HCT116 (cell line): Measurements from ENCODE around the gene SCFD1. TPM values are rescaled to one million over a fixed set of nuclear protein-coding genes. Genes with fewer than 3 reads are reported as not detected.

Experiments used
- ATAC-seq: fragments of 200-7000 bp; cut with Tn5 transposase; 2 replicates; pipeline ENCODE4 v1.9.1; 2020; ENCODE audit warnings: mild to moderate bottlenecking, moderate library complexity
- BruUV-seq: library from RNA; stranded (reverse); fragments of 400-500 nt; replicated peaks from 2 replicates; lab custom pipeline; 2021; lab: Mats Ljungman, UMichigan
- CTCF ChIA-PET: fragments of 300-600 bp; sonication (Branson Sonifier 250); formaldehyde crosslinking; loops from one replicate; lab custom pipeline; 2021; ENCODE audit warnings: antibody characterized with exemption; lab: Charles Lee
- POLR2A ChIA-PET: fragments of 300-600, 350-600 bp; sonication (Branson Sonifier 250); formaldehyde crosslinking; loops from one replicate; lab custom pipeline; 2021; ENCODE audit warnings: antibody characterized with exemption; lab: Charles Lee
- RAD21 ChIA-PET, 2 experiments: fragments of 300-600 bp; sonication (Branson Sonifier 250); formaldehyde crosslinking; loops; one replicate each; lab custom pipeline; 2023; ENCODE audit warnings: low total read pairs in 2 of 2; ENCODE audit not compliant: uncharacterized antibody in 2 of 2, unreplicated experiment in 2 of 2, low non-redundant PET in 1 of 2; lab: Charles Lee
- DNase-seq: peaks from one replicate; pipeline ENCODE4 v3.0.0-alpha.2; 2010; ENCODE audit warnings: low read depth, low spot score
- H2AFZ ChIP-seq: fragments of 200-600 bp; shearing (Covaris generic), sonication (generic); 2 replicates; pipeline ENCODE4 v1.6.1; 2017; ENCODE audit warnings: low read depth, mixed run types, mixed read lengths, antibody characterized with exemption, low read length; ENCODE audit not compliant: poor library complexity, severe bottlenecking
- H3K27ac ChIP-seq: 2 replicates; pipeline ENCODE4 v1.5.1; 2012; ENCODE audit warnings: low read depth, low read length
- H3K27me3 ChIP-seq: fragments of 200-600 bp; sonication (generic); 2 replicates; pipeline ENCODE4 v1.6.1; 2016; ENCODE audit warnings: mixed run types, low read length, mixed read lengths; ENCODE audit not compliant: insufficient read depth
- H3K36me3 ChIP-seq, 2 experiments: fragments of 200-500 bp in 1 of 2; fragments of 200-600 bp in 1 of 2; sonication (Bioruptor generic) in 1 of 2; sonication (generic) in 1 of 2; 2 replicates each; pipeline versions ENCODE4 v1.5.1 to v1.6.1; 2014 to 2016; ENCODE audit warnings: low read length in 2 of 2, inconsistent platforms in 1 of 2, mixed read lengths in 1 of 2, mixed run types in 1 of 2; ENCODE audit not compliant: insufficient read depth in 2 of 2, control insufficient read depth in 1 of 2
- H3K4me1 ChIP-seq, 2 experiments: fragments of 200-600 bp in 1 of 2; sonication (generic) in 1 of 2; 2 replicates each; pipeline versions ENCODE4 v1.5.1 to v1.6.1; 2012 to 2017; ENCODE audit warnings: low read length in 2 of 2, inconsistent platforms in 1 of 2, mild to moderate bottlenecking in 1 of 2, mixed read lengths in 1 of 2, mixed run types in 1 of 2, moderate library complexity in 1 of 2; ENCODE audit not compliant: insufficient read depth in 2 of 2, control insufficient read depth in 1 of 2
- H3K4me2 ChIP-seq: fragments of 200-600 bp; sonication (generic); 2 replicates; pipeline ENCODE4 v1.6.1; 2017; ENCODE audit warnings: mixed run types, low read length, mixed read lengths
- H3K4me3 ChIP-seq, 2 experiments: fragments of 200-600 bp in 1 of 2; sonication (generic) in 1 of 2; replicated peaks in 1 of 2; 2 replicates each; pipeline ENCODE4 v1.5.1; 2011 to 2016; ENCODE audit warnings: low read length in 2 of 2, control low read depth in 1 of 2, low read depth in 1 of 2, mild to moderate bottlenecking in 1 of 2, mixed read lengths in 1 of 2, mixed run types in 1 of 2
- H3K79me2 ChIP-seq: fragments of 200-600 bp; sonication (generic); 2 replicates; pipeline ENCODE4 v1.6.1; 2017; ENCODE audit warnings: mild to moderate bottlenecking, mixed run types, low read length, moderate library complexity, mixed read lengths; ENCODE audit not compliant: insufficient read depth
- H3K9ac ChIP-seq: fragments of 200-600 bp; sonication (generic); 2 replicates; pipeline ENCODE4 v1.6.1; 2016; ENCODE audit warnings: low read length, mixed read lengths
- H3K9me2 ChIP-seq: fragments of 200-600 bp; sonication (generic), shearing (Covaris generic); 2 replicates; pipeline ENCODE4 v1.6.1; 2017; ENCODE audit warnings: mixed run types, mild to moderate bottlenecking, moderate library complexity; ENCODE audit not compliant: insufficient read depth
- H3K9me3 ChIP-seq, 2 experiments: fragments of 200-500 bp in 1 of 2; fragments of 200-600 bp in 1 of 2; sonication (Bioruptor generic) in 1 of 2; sonication (generic) in 1 of 2; 2 replicates each; pipeline ENCODE4 v1.6.1; 2014 to 2017; ENCODE audit warnings: low read length in 2 of 2, mixed read lengths in 2 of 2, inconsistent platforms in 1 of 2, low read depth in 1 of 2, mild to moderate bottlenecking in 1 of 2, mixed run types in 1 of 2, moderate library complexity in 1 of 2; ENCODE audit not compliant: control insufficient read depth in 1 of 2, insufficient read depth in 1 of 2
- H4K20me1 ChIP-seq: fragments of 200-600 bp; sonication (generic), shearing (Covaris generic); 2 replicates; pipeline ENCODE4 v1.6.1; 2017; ENCODE audit warnings: mixed run types, mild to moderate bottlenecking, moderate library complexity; ENCODE audit not compliant: insufficient read depth
- ATF3 ChIP-seq: IDR thresholded peaks from 2 replicates; pipeline ENCODE4 v1.6.1; 2012
- CBX3 ChIP-seq: IDR thresholded peaks from 2 replicates; pipeline ENCODE4 v1.6.1; 2012; ENCODE audit warnings: low read depth
- CTCF ChIP-seq, 3 experiments: fragments of 200-600 bp in 1 of 3; sonication (generic) in 1 of 3; IDR thresholded peaks in 2 of 3; conservative IDR thresholded peaks in 1 of 3; 2 replicates each; pipeline ENCODE4 v1.5.1; 2012 to 2017; ENCODE audit warnings: low read depth in 2 of 3, low read length in 2 of 3, antibody characterized with exemption in 1 of 3, borderline replicate concordance in 1 of 3, control low read depth in 1 of 3, mild to moderate bottlenecking in 1 of 3, mixed read lengths in 1 of 3, mixed run types in 1 of 3, moderate library complexity in 1 of 3; ENCODE audit not compliant: insufficient read depth in 1 of 3
- ELF1 ChIP-seq: IDR thresholded peaks from 2 replicates; pipeline ENCODE4 v1.6.1; 2012; ENCODE audit warnings: low read depth, borderline replicate concordance
- EZH2 ChIP-seq: fragments of 200-600 bp; sonication (generic); IDR thresholded peaks from 2 replicates; pipeline ENCODE4 v1.6.1; 2017; ENCODE audit warnings: antibody characterized with exemption, mixed run types
- EZH2phosphoT487 ChIP-seq: fragments of 200-600 bp; IDR thresholded peaks from 2 replicates; pipeline ENCODE4 v1.6.1; 2018; ENCODE audit warnings: antibody characterized with exemption, borderline replicate concordance
- JUND ChIP-seq: IDR thresholded peaks from 2 replicates; pipeline ENCODE4 v1.6.1; 2012
- MAX ChIP-seq: IDR thresholded peaks from 2 replicates; pipeline ENCODE4 v1.6.1; 2012
- POLR2A ChIP-seq: IDR thresholded peaks from 2 replicates; pipeline ENCODE4 v1.7.0; 2011; ENCODE audit warnings: borderline replicate concordance; ENCODE audit not compliant: insufficient read depth, insufficient read length; ENCODE audit errors: extremely low read depth
- RAD21 ChIP-seq: IDR thresholded peaks from 2 replicates; pipeline ENCODE4 v1.6.1; 2012; ENCODE audit warnings: low read depth, mild to moderate bottlenecking
- REST ChIP-seq: IDR thresholded peaks from 2 replicates; pipeline ENCODE4 v1.6.1; 2012; ENCODE audit warnings: low read depth
- SIN3A ChIP-seq: IDR thresholded peaks from 2 replicates; pipeline ENCODE4 v1.6.1; 2012; ENCODE audit warnings: low read depth
- SP1 ChIP-seq: IDR thresholded peaks from 2 replicates; pipeline ENCODE4 v1.6.1; 2012; ENCODE audit warnings: low read depth
- SRF ChIP-seq: IDR thresholded peaks from 2 replicates; pipeline ENCODE4 v1.6.1; 2012; ENCODE audit warnings: low read depth
- TCF7L2 ChIP-seq: IDR thresholded peaks from 2 replicates; pipeline ENCODE4 v1.7.0; 2011; ENCODE audit warnings: borderline replicate concordance, inconsistent platforms; ENCODE audit not compliant: insufficient read depth, insufficient read length; ENCODE audit errors: extremely low read depth
- YY1 ChIP-seq: IDR thresholded peaks from 2 replicates; pipeline ENCODE4 v1.6.1; 2011; ENCODE audit warnings: low read length, low read depth, moderate library complexity, mild to moderate bottlenecking; ENCODE audit not compliant: insufficient replicate concordance; ENCODE audit errors: extremely low read depth
- ZBTB33 ChIP-seq: IDR thresholded peaks from 2 replicates; pipeline ENCODE4 v1.6.1; 2011; ENCODE audit warnings: mild to moderate bottlenecking, low read length, moderate library complexity; ENCODE audit not compliant: insufficient replicate concordance; ENCODE audit errors: extremely low read depth
- ZFX ChIP-seq: fragments of 450-650 bp; IDR thresholded peaks from 2 replicates; pipeline ENCODE4 v1.6.1; 2017
- ZNF274 ChIP-seq: fragments of 200-500 bp; sonication (Bioruptor generic); IDR thresholded peaks from 2 replicates; pipeline ENCODE4 v1.6.1; 2014; ENCODE audit warnings: mild to moderate bottlenecking, low read depth, low read length, inconsistent platforms
- intact Hi-C: fragments of 100-400 bp; cut with micrococcal nuclease; formaldehyde crosslinking; loops from 2 replicates; pipeline ENCODE4 v1.10.0; 2022
- total RNA-seq: library from RNA; stranded (reverse); gene quantifications from one replicate; pipeline ENCODE4 v1.2.1, GENCODE V29; 2021; ENCODE audit not compliant: unreplicated experiment

The SCFD1 gene
- total RNA-seq, 1 experiment from 2014 or later, result 71.1 TPM

GRCh38 chr14:30673071-30673470 lies 51.0 kb downstream of the SCFD1 start (continued):
- TF ChIP-seq ZBTB33 (no peak), SRF (no peak)

GRCh38 chr14:30678926-30679431 lies 56.9 kb downstream of the SCFD1 start:
- CTCF ChIA-PET, result no interaction called here
- Histone ChIP-seq H3K27ac (no peak overlapping the region), H3K9me3 (no peaks in the 10 kb centered on the region), H2AFZ (no peak overlapping the region), H3K27me3 (no peaks in the 10 kb centered on the region), H3K9ac (no peak overlapping the region), H3K9me2 (no peaks in the 10 kb centered on the region), H3K4me1 (no peaks in the 10 kb centered on the region), H3K79me2 (no peaks in the 10 kb centered on the region), H4K20me1 (no peaks in the 10 kb centered on the region), H3K4me3 (no peak overlapping the region), H3K36me3 (peaks cover 0 to 4% of the 10 kb centered on the region in 2 experiments; a peak in 1 of 4 replicates), H3K4me2 (no peak overlapping the region)
- BruUV-seq, result no TSS peak
- no peak for ATAC-seq
- RAD21 ChIA-PET, result no interaction called here
- intact Hi-C loops, result no loop called here
- no peak for DNase-seq
- POLR2A ChIA-PET, result no interaction called here
- TF ChIP-seq JUND, result no peak
- TF ChIP-seq SIN3A, result no peak
- no peak for TF ChIP-seq SRF
- TF ChIP-seq POLR2A, result no peak
- no peak for TF ChIP-seq YY1
- TF ChIP-seq RAD21, result no peak
- TF ChIP-seq EZH2, result no peak
- TF ChIP-seq ZFX, result no peak
- no peak for TF ChIP-seq CBX3
- no peak for TF ChIP-seq SP1
- TF ChIP-seq REST, result no peak
- no peak for TF ChIP-seq CTCF (IDR thresholded peaks at IDR 0.05 in 2 of 3, conservative IDR thresholded peaks at IDR 0.05 in 1 of 3; ENCODE audit: borderline replicate concordance in 1 of 3, insufficient read depth in 1 of 3, low read depth in 2 of 3, low read length in 2 of 3)
- TF ChIP-seq TCF7L2, result no peak
- TF ChIP-seq EZH2phosphoT487, result no peak
- no peak for TF ChIP-seq ELF1
- no peak for TF ChIP-seq ZNF274
- no peak for TF ChIP-seq ATF3
- no peak for TF ChIP-seq MAX
